ENCODE data around the gene CFAP90.

- TF ChIP-seq GABPA (IDR thresholded peaks at IDR 0.05; ENCODE audit: low read depth), result no peak
- peak; percentile 67 for TF ChIP-seq CTCF (IDR thresholded peaks at IDR 0.05)
- TF ChIP-seq, protein P1, sequence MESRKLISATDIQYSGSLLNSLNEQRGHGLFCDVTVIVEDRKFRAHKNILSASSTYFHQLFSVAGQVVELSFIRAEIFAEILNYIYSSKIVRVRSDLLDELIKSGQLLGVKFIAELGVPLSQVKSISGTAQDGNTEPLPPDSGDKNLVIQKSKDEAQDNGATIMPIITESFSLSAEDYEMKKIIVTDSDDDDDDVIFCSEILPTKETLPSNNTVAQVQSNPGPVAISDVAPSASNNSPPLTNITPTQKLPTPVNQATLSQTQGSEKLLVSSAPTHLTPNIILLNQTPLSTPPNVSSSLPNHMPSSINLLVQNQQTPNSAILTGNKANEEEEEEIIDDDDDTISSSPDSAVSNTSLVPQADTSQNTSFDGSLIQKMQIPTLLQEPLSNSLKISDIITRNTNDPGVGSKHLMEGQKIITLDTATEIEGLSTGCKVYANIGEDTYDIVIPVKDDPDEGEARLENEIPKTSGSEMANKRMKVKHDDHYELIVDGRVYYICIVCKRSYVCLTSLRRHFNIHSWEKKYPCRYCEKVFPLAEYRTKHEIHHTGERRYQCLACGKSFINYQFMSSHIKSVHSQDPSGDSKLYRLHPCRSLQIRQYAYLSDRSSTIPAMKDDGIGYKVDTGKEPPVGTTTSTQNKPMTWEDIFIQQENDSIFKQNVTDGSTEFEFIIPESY (IDR thresholded peaks at IDR 0.05; ENCODE audit: borderline replicate concordance, low read depth), result no peak
- TF ChIP-seq FOSL2 (IDR thresholded peaks at IDR 0.05; ENCODE audit: borderline replicate concordance, low read depth), result no peak
- TF ChIP-seq MAX (IDR thresholded peaks at IDR 0.05; ENCODE audit: low read depth), result no peak
- TF ChIP-seq PBX3 (IDR thresholded peaks at IDR 0.05), result no peak
- TF ChIP-seq RCOR1 (IDR thresholded peaks at IDR 0.05; ENCODE audit: low read length), result no peak
Observed at GRCh38 chr5:7856855-7857254, 5.9 kb upstream of the CFAP90 start.
